ENCODE measurements around the gene GALNT18. TPM values are rescaled to one million over a fixed set of nuclear protein-coding genes. Genes with fewer than 3 reads are reported as not detected.

Gene GALNT18
- total and polyA plus RNA-seq, 2 donors (not counting 3 experiments of a cell fraction or from before 2014, with no cell fraction given) = 0.17 to 0.18 TPM

DNA sequence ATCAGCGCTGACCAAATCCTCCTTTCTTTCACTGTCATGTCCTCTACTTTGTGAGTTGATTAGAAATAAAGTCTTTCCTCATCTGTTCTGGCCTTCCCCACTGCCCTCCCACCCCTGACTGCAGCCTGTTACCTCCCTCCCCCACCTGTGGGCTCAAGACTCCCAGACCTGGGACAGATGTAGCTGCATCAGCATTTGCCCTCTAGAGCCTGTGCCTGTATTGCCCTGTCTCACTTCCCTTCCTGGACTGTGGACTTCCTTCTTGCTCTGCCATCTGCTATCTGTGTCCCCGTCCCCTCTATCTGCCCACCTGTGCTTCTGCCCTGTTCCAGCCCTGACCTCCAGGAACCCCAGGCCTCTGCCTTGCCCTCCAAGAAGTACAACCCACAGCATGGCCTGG, 122.5 kb downstream of the GALNT18 start:
- no peak overlapping the region for H3K4me3 ChIP-seq (replicated peaks in 1 of 3; ENCODE audit: insufficient read depth in 1 of 3, low read depth in 1 of 3, low read length in 3 of 3)
- intact Hi-C loops (cut with micrococcal nuclease) (no loop called here), dilution Hi-C loops (cut with MboI; ENCODE audit: extremely low pct_ligation_motif_present, low sequenced_read_pairs) (no loop called here)
- H3K79me2 ChIP-seq (ENCODE audit: control insufficient read depth, insufficient read depth, low read length) = no peaks in the 10 kb centered on the region
- H2AFZ ChIP-seq (ENCODE audit: low read depth, low read length) = no peak overlapping the region
- H3K4me2 ChIP-seq (ENCODE audit: insufficient read depth, low read length) = no peak overlapping the region
- H3K9ac ChIP-seq (replicated peaks; ENCODE audit: extremely low read depth, insufficient read depth, low read length) = no peak overlapping the region
- no peaks in the 10 kb centered on the region for H3K36me3 ChIP-seq (ENCODE audit: control insufficient read depth in 2 of 2, extremely low read depth in 1 of 2, insufficient read depth in 2 of 2, low read length in 2 of 2)
- H4K20me1 ChIP-seq (replicated peaks; ENCODE audit: control insufficient read depth, extremely low read depth, insufficient read depth, low read length) = no peaks in the 10 kb centered on the region
- H3K4me1 ChIP-seq (ENCODE audit: control insufficient read depth, extremely low read depth, insufficient read depth, low read length) = no peaks in the 10 kb centered on the region
- H3K27ac ChIP-seq (ENCODE audit: insufficient read depth, low read depth, low read length) = no peak overlapping the region
- DNase-seq (ENCODE audit: low read depth, low spot score) = no peak
- no TSS peak for BruUV-seq (replicated peaks)
- no peaks in the 10 kb centered on the region for H3K9me3 ChIP-seq (replicated peaks; ENCODE audit: control insufficient read depth, insufficient read depth, low read length)
- POLR2A ChIA-PET = no interaction called here
- no peaks in the 10 kb centered on the region for H3K9me1 ChIP-seq (replicated peaks; ENCODE audit: control insufficient read depth, extremely low read depth, insufficient read depth, low read length)
- H3K27me3 ChIP-seq (ENCODE audit: control insufficient read depth in 2 of 2, insufficient read depth in 2 of 2, low read length in 2 of 2) = no peaks in the 10 kb centered on the region
- no peak for FAIRE-seq
- TF ChIP-seq, protein P1, sequence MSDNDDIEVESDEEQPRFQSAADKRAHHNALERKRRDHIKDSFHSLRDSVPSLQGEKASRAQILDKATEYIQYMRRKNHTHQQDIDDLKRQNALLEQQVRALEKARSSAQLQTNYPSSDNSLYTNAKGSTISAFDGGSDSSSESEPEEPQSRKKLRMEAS (IDR thresholded peaks at IDR 0.05; ENCODE audit: insufficient read depth, insufficient read length) = no peak
- TF ChIP-seq JUN (IDR thresholded peaks at IDR 0.05; ENCODE audit: borderline replicate concordance, insufficient read depth, insufficient read length, low read depth) (no peak), GATA2 (IDR thresholded peaks at IDR 0.05; ENCODE audit: insufficient read depth, insufficient read length, low read depth, low read length) (no peak), EZH2 (IDR thresholded peaks at IDR 0.05; ENCODE audit: borderline replicate concordance, low read depth, low read length, severe bottlenecking) (no peak), POLR2A (IDR thresholded peaks at IDR 0.05; ENCODE audit: low read depth, low read length) (no peak), FOS (IDR thresholded peaks at IDR 0.05; ENCODE audit: borderline replicate concordance, insufficient read depth, low read length) (no peak), POLR2AphosphoS5 (IDR thresholded peaks at IDR 0.05; ENCODE audit: insufficient read depth, low read depth, low read length) (no peak), MYC (IDR thresholded peaks at IDR 0.05; ENCODE audit: low read depth, low read length) (no peak)
- TF ChIP-seq, protein P2, sequence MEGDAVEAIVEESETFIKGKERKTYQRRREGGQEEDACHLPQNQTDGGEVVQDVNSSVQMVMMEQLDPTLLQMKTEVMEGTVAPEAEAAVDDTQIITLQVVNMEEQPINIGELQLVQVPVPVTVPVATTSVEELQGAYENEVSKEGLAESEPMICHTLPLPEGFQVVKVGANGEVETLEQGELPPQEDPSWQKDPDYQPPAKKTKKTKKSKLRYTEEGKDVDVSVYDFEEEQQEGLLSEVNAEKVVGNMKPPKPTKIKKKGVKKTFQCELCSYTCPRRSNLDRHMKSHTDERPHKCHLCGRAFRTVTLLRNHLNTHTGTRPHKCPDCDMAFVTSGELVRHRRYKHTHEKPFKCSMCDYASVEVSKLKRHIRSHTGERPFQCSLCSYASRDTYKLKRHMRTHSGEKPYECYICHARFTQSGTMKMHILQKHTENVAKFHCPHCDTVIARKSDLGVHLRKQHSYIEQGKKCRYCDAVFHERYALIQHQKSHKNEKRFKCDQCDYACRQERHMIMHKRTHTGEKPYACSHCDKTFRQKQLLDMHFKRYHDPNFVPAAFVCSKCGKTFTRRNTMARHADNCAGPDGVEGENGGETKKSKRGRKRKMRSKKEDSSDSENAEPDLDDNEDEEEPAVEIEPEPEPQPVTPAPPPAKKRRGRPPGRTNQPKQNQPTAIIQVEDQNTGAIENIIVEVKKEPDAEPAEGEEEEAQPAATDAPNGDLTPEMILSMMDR (IDR thresholded peaks at IDR 0.05; ENCODE audit: extremely low read depth in 1 of 2, insufficient read depth in 1 of 2, low read depth in 1 of 2, low read length in 2 of 2) = no peak
- CTCF ChIA-PET = no interaction called here

All from endothelial cell of umbilical vein (primary cell).